Fibroblast of skin of right quadriceps (primary cell): ENCODE results near the gene CH25H.
A peak's percentile ranks its signal among the peaks of the same experiment; 100 is the strongest.
"Not testable (repeated sequence)": the region's sequence is repeated elsewhere in the genome, so short reads cannot be mapped to it uniquely, and the experiment has no call there.

ENCODE experiments used
- DNase-seq: peaks from one replicate; pipeline ENCODE4 v3.0.0-alpha.2; 2013

The CH25H gene, protein sequence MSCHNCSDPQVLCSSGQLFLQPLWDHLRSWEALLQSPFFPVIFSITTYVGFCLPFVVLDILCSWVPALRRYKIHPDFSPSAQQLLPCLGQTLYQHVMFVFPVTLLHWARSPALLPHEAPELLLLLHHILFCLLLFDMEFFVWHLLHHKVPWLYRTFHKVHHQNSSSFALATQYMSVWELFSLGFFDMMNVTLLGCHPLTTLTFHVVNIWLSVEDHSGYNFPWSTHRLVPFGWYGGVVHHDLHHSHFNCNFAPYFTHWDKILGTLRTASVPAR

DNA sequence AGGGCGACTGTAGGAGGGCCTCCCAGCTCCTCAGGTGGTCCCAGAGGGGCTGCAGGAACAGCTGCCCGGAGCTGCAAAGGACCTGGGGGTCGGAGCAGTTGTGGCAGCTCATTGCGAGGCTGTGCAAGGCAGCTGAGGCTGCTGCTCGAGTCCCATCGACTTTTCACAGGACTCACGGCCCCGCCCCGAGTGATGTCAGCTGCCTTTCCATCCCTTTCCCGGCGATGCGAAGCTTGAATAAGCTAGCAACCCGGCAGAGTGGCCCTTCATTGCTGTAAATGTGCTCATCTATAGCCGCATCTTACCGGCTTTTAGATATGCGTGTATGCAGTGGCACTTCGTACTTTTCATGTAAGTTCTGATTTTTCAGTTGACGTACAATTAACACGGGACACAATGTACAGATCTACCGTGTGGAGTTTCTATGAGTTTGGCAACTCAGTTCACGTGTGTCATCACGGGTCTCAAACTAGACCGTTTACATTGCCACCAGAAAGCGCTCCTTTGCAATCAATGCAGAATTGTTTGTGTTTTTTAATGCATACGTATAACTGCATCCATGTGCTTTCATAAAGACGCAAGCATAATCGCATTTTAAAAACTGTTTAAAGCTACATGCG lies at the start of gene CH25H:
CH25H (minus strand) TSS at position 137 of the 620 bp plus-strand sequence; CDS start at position 112, 25 bp downstream.
- DNase-seq, result peak; percentile 89

- DNase-seq, result no peak
Observed at GRCh38 chr10:89256340-89256739, 49.2 kb upstream of the CH25H start.

DNA sequence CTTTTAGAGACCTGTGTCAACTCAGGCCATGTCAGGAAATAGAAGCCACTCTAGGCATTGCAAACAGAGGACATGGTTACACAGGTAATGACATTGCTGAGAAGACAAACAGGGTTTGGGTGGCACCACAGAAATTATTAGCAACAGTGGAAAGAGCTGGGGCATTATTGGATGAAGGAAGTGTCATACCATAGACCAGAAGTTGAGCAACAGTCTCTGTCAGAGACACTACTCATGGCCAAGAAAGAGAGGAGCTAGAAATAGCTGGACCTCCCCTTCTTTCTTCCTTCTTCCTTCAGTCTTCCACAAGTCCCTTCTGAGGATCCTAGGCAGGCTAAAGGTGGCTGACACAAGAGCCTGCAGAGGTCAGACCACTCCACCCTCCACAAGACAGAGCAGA lies 48.7 kb upstream of the CH25H start:
- no peak for DNase-seq

GRCh38 chr10:89255091-89255579 lies 48.0 kb upstream of the CH25H start:
- DNase-seq, result not testable (repeated sequence)

DNA sequence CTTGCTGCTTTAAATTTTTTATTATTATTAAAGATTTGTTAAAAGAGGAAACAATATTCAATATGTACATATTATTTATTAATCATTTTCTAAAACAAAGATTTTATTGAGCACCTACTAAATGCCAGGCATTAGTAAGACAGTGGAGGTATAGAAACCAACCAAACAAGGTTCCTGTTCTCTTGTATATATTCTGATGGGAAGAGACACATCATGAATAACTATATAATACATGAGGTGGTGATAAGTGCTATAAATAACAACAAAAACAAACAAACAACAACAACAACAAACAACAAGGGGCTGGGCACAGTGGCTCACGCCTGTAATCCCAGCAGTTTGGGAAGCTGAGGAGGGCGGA lies 45.1 kb upstream of the CH25H start:
- no peak for DNase-seq

GRCh38 chr10:89251409-89252224 lies 44.5 kb upstream of the CH25H start, which contains the start of gene LIPA:
Gene LIPA, minus strand, starts transcription at chr10:89251775. Its CDS starts 4,127 bp downstream, at chr10:89247648.
- peak; percentile 97 for DNase-seq

- DNase-seq, result no peak
Observed at GRCh38 chr10:89250865-89251408, 43.8 kb upstream of the CH25H start.

- DNase-seq, result no peak
Observed at GRCh38 chr10:89248990-89249389, 41.9 kb upstream of the CH25H start.

- not testable (repeated sequence) for DNase-seq
Observed at GRCh38 chr10:89247623-89248022, 40.5 kb upstream of the CH25H start.

- DNase-seq, result no peak
Observed at GRCh38 chr10:89245802-89246201, 38.7 kb upstream of the CH25H start.

DNA sequence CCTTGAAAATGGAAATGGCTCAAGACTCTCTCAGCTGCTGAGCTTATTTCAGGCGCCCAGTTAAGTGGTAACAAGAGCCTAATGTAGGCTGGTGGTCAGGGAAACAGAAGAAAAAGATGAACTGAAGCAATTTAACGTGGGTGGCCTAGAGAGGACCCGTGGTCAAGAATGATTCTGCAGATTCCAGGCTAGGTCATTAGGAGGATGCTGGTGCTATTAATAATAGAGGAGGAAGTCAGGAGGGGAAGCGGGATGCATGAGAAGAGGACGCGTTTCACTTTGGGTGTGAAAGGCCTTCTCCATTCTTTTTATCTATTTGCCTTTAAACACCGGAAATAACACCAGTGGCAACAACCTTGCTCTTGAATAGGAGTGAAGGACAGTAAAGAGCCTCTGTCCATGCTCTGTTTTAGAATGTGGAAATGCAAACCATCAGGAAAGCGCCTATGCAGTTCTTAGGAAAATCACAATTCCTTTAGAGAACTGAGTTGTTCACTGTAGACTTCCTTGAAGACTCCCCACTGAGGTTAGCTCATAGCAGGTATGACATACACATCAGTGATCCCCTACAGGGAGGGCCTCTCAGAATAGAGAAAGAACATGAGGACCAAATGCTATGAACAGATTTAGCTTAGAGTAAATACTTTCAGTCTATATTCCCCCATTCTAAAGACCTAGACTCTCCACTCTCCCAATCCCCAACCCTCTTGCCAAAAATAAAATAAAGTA lies 35.9 kb upstream of the CH25H start:
- no peak for DNase-seq

DNA sequence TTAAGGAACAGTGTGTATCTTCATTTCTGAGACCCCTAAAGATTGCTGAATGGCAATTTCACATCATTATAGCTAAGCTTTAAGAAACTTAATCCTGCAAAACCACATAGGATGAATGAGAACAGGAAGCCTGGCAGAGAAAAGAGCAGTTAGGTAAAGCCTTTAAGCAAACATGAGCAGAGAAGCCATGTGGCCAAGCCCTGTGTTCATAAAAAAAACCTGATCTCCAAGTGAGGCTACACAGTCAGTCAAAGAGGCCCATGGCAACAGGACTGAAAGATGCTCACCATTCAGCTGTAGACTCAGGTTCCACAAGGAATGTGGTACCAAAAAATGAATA lies 35.2 kb upstream of the CH25H start:
- no peak for DNase-seq

DNA sequence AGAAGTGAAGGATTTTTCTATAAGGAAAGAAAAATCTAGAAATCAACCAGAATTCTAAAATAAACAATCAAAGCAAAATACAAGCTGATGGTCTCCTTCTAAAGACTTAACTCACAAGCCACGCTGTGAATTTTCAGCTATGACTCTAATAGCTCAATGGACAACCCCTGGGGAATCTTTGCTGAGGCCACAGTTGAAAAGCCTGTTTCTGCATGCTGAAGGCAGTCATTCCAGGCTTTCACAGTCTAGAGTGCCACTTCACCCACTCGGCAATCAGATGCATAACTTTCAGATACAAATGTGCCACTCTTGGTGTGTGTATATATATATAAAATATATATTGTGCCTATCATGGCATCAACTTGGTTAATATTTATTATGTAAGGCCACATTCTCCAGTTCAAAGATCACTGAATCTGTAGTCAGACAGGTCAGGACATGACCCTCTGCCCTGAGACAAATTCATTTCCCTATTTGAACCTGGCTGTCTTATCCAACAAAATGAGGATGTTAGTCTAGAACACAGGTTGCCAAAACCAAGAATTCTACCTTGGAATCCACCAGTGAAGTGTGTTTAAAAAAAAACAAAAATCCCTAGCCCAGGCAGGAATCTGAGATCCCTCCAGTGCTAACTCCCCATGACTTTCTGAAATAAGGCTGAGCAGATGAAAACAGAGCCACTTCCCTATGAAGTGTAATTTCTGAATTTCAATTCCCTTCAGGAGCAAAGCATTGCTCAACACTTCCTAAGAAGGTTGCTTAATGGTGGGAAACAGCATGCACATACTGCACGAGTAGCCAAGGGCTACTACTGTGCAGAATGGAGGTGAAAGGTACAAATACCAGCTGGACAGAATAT lies 34.6 kb upstream of the CH25H start:
- no peak for DNase-seq

GRCh38 chr10:89241026-89241425 lies 33.9 kb upstream of the CH25H start:
- no peak for DNase-seq

- DNase-seq, result no peak
Observed at GRCh38 chr10:89240519-89240918, 33.4 kb upstream of the CH25H start.

- DNase-seq, result no peak
Observed at GRCh38 chr10:89238956-89239644, 32.0 kb upstream of the CH25H start.

- DNase-seq, result no peak
Observed at GRCh38 chr10:89237849-89238248, 30.7 kb upstream of the CH25H start.

GRCh38 chr10:89236226-89236797 lies 29.2 kb upstream of the CH25H start:
- peak; percentile 88 for DNase-seq

DNA sequence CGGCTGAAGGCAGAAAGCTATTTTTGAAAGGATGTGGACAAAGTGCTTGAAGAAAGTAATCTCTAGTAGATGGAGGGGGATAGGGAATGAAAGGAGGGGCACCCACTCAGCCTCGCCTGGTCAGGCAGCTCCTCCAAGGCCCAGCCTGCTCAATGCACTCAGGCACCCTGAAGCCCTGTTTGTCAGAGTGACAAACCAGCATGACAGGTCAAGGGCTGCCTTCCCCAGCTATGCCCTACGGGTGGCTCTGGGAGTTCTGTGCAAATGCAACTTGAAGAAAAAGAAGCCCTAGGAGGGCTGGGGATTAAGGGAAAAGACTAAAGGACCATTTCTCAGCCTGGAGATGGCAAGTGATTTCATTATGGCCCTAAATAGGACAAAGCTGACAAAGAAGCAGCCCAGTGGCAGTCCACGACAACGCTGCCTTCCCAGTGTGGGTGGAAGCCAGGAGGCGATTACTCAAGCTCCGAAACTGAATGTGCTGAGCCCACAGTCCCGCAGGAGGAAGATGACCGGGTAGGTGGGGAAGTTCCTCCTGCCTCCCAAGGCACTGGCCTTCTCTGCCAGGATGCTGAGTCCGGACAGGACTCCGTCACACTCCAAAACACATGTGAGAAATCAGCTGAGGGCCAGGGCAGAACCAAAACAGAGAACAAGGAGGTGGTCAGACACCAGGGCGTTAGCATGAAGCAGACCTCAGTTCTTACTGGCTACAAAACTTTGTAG lies 28.1 kb upstream of the CH25H start:
- no peak for DNase-seq

DNA sequence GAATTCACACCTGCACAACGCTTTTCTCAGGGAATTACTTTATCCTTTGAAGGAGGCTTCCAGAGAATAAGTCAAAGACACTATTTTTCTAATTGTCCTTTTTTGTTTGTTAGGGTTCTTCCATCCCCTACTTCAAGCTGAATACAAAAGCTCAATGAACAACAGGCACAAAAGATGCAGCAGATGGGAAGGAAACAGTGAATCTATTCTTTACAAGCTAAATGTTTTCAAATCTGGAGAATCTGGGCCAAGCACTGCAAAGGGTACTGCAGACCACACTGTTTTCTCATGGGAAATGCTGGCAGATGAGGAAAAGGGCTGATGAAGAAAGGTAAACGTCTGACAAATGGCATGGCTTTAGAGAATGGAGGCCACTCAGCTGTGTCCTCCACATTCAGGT lies 25.9 kb upstream of the CH25H start:
- DNase-seq, result no peak
